ENCODE results near the gene APBA2. TPM values are rescaled to one million over a fixed set of nuclear protein-coding genes. Genes with fewer than 3 reads are reported as not detected.

APBA2 gene
- total RNA-seq, 4 donors from 2014 or later: 1.3 to 7.0 (median 2.4) TPM

- TF ChIP-seq CTCF (IDR thresholded peaks at IDR 0.05) (no peak), POLR2A (IDR thresholded peaks at IDR 0.05) (no peak), POLR2AphosphoS5 (IDR thresholded peaks at IDR 0.05) (no peak), EP300 (IDR thresholded peaks at IDR 0.05) (no peak)
- 93% methylated on average over 2 of the region's 2 CpGs for WGBS
- no peak for DNase-seq (ENCODE audit: low spot score in 2 of 2)
These were observed 77.9 kb downstream of the APBA2 start for GRCh38 chr15:28963711-28964081.

GRCh38 chr15:28964098-28964497 is 78.3 kb downstream of the APBA2 start:
- TF ChIP-seq EP300 (IDR thresholded peaks at IDR 0.05) (no peak), CTCF (IDR thresholded peaks at IDR 0.05) (no peak), POLR2AphosphoS5 (IDR thresholded peaks at IDR 0.05) (no peak), POLR2A (IDR thresholded peaks at IDR 0.05) (no peak)

More at GRCh38 chr15:28963711-28964081, 77.9 kb downstream of the APBA2 start:
- H3K36me3 ChIP-seq: no peaks in the 10 kb centered on the region
- no peaks in the 10 kb centered on the region for H3K27me3 ChIP-seq
- no peak overlapping the region for H3K4me3 ChIP-seq
- no peak overlapping the region for H3K27ac ChIP-seq
- no peaks in the 10 kb centered on the region for H3K4me1 ChIP-seq
- H3K9me3 ChIP-seq: no peaks in the 10 kb centered on the region

GRCh38 chr15:28967066-28967465 is 81.3 kb downstream of the APBA2 start:
- no peak overlapping the region for H3K4me3 ChIP-seq

More at GRCh38 chr15:28964098-28964497, 78.3 kb downstream of the APBA2 start:
- Histone ChIP-seq H3K36me3 (no peaks in the 10 kb centered on the region), H3K4me3 (no peak overlapping the region), H3K27me3 (no peaks in the 10 kb centered on the region), H3K27ac (no peak overlapping the region), H3K9me3 (no peaks in the 10 kb centered on the region), H3K4me1 (no peaks in the 10 kb centered on the region)
- DNase-seq (ENCODE audit: low spot score in 2 of 2): no peak
- 95% methylated on average over 1 of the region's 1 CpG for WGBS

GRCh38 chr15:28967990-28968389 is 82.2 kb downstream of the APBA2 start:
- TF ChIP-seq POLR2A (IDR thresholded peaks at IDR 0.05) (no peak), POLR2AphosphoS5 (IDR thresholded peaks at IDR 0.05) (no peak), CTCF (IDR thresholded peaks at IDR 0.05) (no peak), EP300 (IDR thresholded peaks at IDR 0.05) (no peak)
- no peaks in the 10 kb centered on the region for H3K36me3 ChIP-seq
- no peaks in the 10 kb centered on the region for H3K9me3 ChIP-seq
- WGBS: 89% methylated on average over 6 of the region's 6 CpGs
- H3K4me1 ChIP-seq: no peaks in the 10 kb centered on the region
- no peak for DNase-seq (ENCODE audit: low spot score in 2 of 2)
- no peak overlapping the region for H3K4me3 ChIP-seq
- peaks cover 9% of the 10 kb centered on the region for H3K27me3 ChIP-seq
- no peak overlapping the region for H3K27ac ChIP-seq

More at GRCh38 chr15:28967066-28967465, 81.3 kb downstream of the APBA2 start:
- no peaks in the 10 kb centered on the region for H3K36me3 ChIP-seq
- H3K27ac ChIP-seq: no peak overlapping the region
- no peak for TF ChIP-seq CTCF (IDR thresholded peaks at IDR 0.05)
- no peak for TF ChIP-seq POLR2A (IDR thresholded peaks at IDR 0.05)
- TF ChIP-seq EP300 (IDR thresholded peaks at IDR 0.05): no peak
- no peak for TF ChIP-seq POLR2AphosphoS5 (IDR thresholded peaks at IDR 0.05)
- H3K27me3 ChIP-seq: peaks cover 9% of the 10 kb centered on the region
- no peak for DNase-seq (ENCODE audit: low spot score in 2 of 2)
- no peaks in the 10 kb centered on the region for H3K4me1 ChIP-seq
- no peaks in the 10 kb centered on the region for H3K9me3 ChIP-seq

DNA sequence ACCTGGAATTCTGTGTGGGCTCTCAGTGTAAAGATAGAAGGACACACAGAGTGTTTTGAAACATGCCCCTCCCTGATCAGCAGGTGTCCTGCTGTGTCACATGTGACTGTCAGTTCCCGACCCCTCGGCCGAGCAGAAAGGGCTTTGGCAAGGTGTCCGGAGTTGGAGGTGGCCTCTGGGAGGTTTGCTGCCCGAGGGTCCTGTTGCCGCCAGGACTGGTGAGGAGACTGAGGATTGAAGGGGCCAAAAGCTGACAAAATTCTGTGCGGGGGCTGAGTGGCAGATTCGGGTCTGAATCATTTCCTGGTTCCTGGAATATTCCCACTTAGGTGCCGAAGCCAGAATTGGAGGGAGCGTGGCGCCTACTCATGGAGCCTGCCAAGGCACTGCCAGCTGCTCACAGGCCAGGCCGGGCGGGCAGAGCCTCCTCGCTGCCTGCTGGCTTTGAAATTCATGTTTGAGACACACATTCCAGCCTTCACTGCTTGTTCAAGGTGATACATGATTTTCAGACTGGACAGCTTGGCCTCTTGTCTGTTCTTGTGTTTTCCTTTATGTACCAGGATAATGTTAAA is 83.8 kb downstream of the APBA2 start:
- no peak for DNase-seq (ENCODE audit: low spot score in 2 of 2)
- H3K4me3 ChIP-seq: no peak overlapping the region
- H3K36me3 ChIP-seq: no peaks in the 10 kb centered on the region
- TF ChIP-seq POLR2AphosphoS5 (IDR thresholded peaks at IDR 0.05) (no peak), POLR2A (IDR thresholded peaks at IDR 0.05) (no peak), CTCF (IDR thresholded peaks at IDR 0.05) (no peak), EP300 (IDR thresholded peaks at IDR 0.05) (no peak)
- no peaks in the 10 kb centered on the region for H3K4me1 ChIP-seq
- H3K27ac ChIP-seq: no peak overlapping the region
- 79% methylated on average over 14 of the region's 14 CpGs for WGBS
- H3K9me3 ChIP-seq: no peaks in the 10 kb centered on the region
- peaks cover 9% of the 10 kb centered on the region for H3K27me3 ChIP-seq
